ENCODE results near the gene KCNAB1.

Gene KCNAB1

GRCh38 chr3:156368189-156368588, 247.8 kb downstream of the KCNAB1 start:
- in situ Hi-C loops (cut with HindIII; ENCODE audit: low sequenced_read_pairs), result no loop called here
- no peak for TF ChIP-seq CTCF (IDR thresholded peaks at IDR 0.05; ENCODE audit: low read depth, low read length)
- no peak overlapping the region for H3K4me3 ChIP-seq (ENCODE audit: low read depth, low read length)
- no peak for DNase-seq (ENCODE audit: low read depth, low spot score)

- TF ChIP-seq CTCF (IDR thresholded peaks at IDR 0.05; ENCODE audit: low read depth, low read length), result no peak
- H3K4me3 ChIP-seq (ENCODE audit: low read depth, low read length), result no peak overlapping the region
- in situ Hi-C loops (cut with HindIII; ENCODE audit: low sequenced_read_pairs), result no loop called here
- no peak for DNase-seq (ENCODE audit: low read depth, low spot score)
Observed at GRCh38 chr3:156371701-156372100, 251.3 kb downstream of the KCNAB1 start.

- in situ Hi-C loops (cut with HindIII; ENCODE audit: low sequenced_read_pairs), result no loop called here
Observed at GRCh38 chr3:156373095-156373494, 252.7 kb downstream of the KCNAB1 start.

GRCh38 chr3:156373654-156374053, 253.3 kb downstream of the KCNAB1 start:
- no peak overlapping the region for H3K4me3 ChIP-seq (ENCODE audit: low read depth, low read length)
- in situ Hi-C loops (cut with HindIII; ENCODE audit: low sequenced_read_pairs), result no loop called here
- no peak for DNase-seq (ENCODE audit: low read depth, low spot score)
- no peak for TF ChIP-seq CTCF (IDR thresholded peaks at IDR 0.05; ENCODE audit: low read depth, low read length)

More at GRCh38 chr3:156373095-156373494, 252.7 kb downstream of the KCNAB1 start:
- no peak for TF ChIP-seq CTCF (IDR thresholded peaks at IDR 0.05; ENCODE audit: low read depth, low read length)
- H3K4me3 ChIP-seq (ENCODE audit: low read depth, low read length), result no peak overlapping the region
- DNase-seq (ENCODE audit: low read depth, low spot score), result no peak

GRCh38 chr3:156376199-156376598, 255.8 kb downstream of the KCNAB1 start:
- TF ChIP-seq CTCF (IDR thresholded peaks at IDR 0.05; ENCODE audit: low read depth, low read length), result no peak
- DNase-seq (ENCODE audit: low read depth, low spot score), result no peak
- in situ Hi-C loops (cut with HindIII; ENCODE audit: low sequenced_read_pairs), result no loop called here
- H3K4me3 ChIP-seq (ENCODE audit: low read depth, low read length), result no peak overlapping the region

GRCh38 chr3:156377266-156377665, 256.9 kb downstream of the KCNAB1 start:
- DNase-seq (ENCODE audit: low read depth, low spot score), result no peak
- TF ChIP-seq CTCF (IDR thresholded peaks at IDR 0.05; ENCODE audit: low read depth, low read length), result no peak
- in situ Hi-C loops (cut with HindIII; ENCODE audit: low sequenced_read_pairs), result no loop called here
- H3K4me3 ChIP-seq (ENCODE audit: low read depth, low read length), result no peak overlapping the region

- DNase-seq (ENCODE audit: low read depth, low spot score), result no peak
- in situ Hi-C loops (cut with HindIII; ENCODE audit: low sequenced_read_pairs), result no loop called here
- no peak overlapping the region for H3K4me3 ChIP-seq (ENCODE audit: low read depth, low read length)
- no peak for TF ChIP-seq CTCF (IDR thresholded peaks at IDR 0.05; ENCODE audit: low read depth, low read length)
Observed at GRCh38 chr3:156377718-156378117, 257.3 kb downstream of the KCNAB1 start.
